Epithelial cell of proximal tubule (primary cell): ENCODE data around the gene ERFL. TPM values are rescaled to one million over a fixed set of nuclear protein-coding genes. Genes with fewer than 3 reads are reported as not detected.
"Not testable (repeated sequence)": the region's sequence is repeated elsewhere in the genome, so short reads cannot be mapped to it uniquely, and the experiment has no call there.

Experiments used
- DNase-seq: peaks from one replicate; pipeline ENCODE4 v3.0.0-alpha.2; 2011; ENCODE audit warnings: low read depth
- H3K4me3 ChIP-seq: 2 replicates; pipeline ENCODE4 v1.5.1; 2011; ENCODE audit warnings: low read depth, mild to moderate bottlenecking, low read length
- CTCF ChIP-seq: conservative IDR thresholded peaks from 2 replicates; pipeline ENCODE4 v1.5.1; 2012; ENCODE audit warnings: low read depth, mild to moderate bottlenecking, low read length
- total RNA-seq: library from RNA; depleted of rRNA; stranded (reverse); fragments of >200 nt; gene quantifications from 2 replicates; pipeline ENCODE4 v1.2.3, GENCODE V29; 2015

The ERFL gene
- total RNA-seq, 1 donor from 2014 or later: not detected

GRCh38 chr19:41915776-41916414 is 12.4 kb downstream of the ERFL start:
- no peak for TF ChIP-seq CTCF

GRCh38 chr19:41915021-41915775 is 13.1 kb downstream of the ERFL start:
- no peak for TF ChIP-seq CTCF
- DNase-seq: no peak
- no peak overlapping the region for H3K4me3 ChIP-seq

More at GRCh38 chr19:41915776-41916414, 12.4 kb downstream of the ERFL start:
- no peak for DNase-seq
- H3K4me3 ChIP-seq: no peak overlapping the region

- not testable (repeated sequence) for DNase-seq, H3K4me3 ChIP-seq
Measured at GRCh38 chr19:41914424-41914834, 13.8 kb downstream of the ERFL start.

- no peak overlapping the region for H3K4me3 ChIP-seq
- DNase-seq: no peak
- no peak for TF ChIP-seq CTCF
Measured at GRCh38 chr19:41913538-41914423, 14.5 kb downstream of the ERFL start.

DNA sequence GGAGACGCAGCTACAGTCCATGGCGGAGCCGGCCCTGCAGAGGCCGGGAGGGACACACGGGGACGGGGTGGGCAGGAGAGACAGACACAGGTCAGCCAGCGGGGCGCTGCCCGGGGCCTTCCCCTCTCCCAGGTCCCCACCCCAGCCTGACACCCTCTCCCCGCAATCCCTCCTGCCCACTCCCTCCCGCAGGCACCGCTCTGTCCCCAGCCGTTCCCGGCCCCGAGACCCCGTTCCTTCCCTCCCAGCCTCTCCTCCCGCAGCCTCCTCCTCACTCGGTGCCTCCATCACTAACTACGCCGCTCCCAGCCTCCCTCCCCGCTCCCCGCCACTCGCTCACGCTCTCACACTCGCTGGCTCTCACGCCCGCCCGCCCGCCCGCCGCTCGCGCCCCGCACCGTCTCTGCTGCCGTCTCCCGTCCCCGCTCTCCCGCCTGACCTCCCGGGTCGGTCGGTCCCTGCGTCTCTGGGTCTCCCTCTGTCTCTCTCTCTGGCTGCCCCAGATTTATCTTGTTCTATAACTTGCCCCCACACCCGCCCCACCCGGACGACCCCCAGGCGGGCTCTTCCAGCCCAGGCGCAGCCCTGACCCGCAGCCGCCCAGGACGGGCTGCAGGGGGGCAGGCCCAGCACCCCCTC is 15.2 kb downstream of the ERFL start:
- no peak for DNase-seq
- H3K4me3 ChIP-seq: no peak overlapping the region
- no peak for TF ChIP-seq CTCF

DNA sequence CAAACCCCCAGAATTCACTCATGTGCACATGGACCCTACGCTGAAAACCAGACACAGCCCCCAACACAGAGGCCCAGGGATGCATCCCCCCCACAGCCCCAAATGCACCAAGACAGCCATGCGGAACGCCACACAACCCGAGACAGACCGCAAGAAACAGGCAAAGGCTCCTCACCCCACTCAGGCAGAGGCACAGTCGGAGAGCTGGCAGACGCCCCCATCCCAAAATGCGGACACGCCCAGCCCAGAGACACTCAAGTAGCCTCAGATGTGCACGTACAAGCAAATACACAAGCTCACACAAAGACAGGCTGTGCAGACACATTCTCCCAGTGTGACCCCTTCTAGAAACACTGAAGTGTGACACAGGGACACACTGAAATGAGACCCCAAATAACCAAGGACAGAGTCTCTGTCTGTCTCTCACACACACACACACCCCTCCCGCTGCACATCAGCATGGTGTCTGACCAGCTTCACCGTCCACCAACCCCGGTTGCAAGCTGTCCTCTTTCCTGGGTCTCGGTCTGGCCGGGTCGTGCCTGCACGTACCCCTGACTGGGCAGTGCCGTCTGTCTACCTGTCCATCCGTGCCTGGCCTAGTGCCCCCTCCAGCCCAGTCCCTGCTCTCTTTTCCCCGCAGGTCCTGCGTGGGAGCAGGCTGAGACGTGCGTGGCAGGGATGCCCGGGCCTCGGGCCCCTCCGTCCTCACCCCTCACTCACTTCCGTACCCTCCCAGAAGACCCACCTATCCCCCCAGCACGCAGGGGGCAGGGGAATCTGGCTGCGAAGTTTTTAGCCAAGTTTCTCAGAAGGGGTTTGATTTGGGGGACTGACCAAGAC is 16.1 kb downstream of the ERFL start:
- no peak for TF ChIP-seq CTCF
- H3K4me3 ChIP-seq: no peak overlapping the region
- no peak for DNase-seq
